Ramos (cell line): Measurements from ENCODE around the gene FRS2.

Experiments used
- in situ Hi-C: fragments of 300-500 bp; cut with MboI; formaldehyde crosslinking; loops from one replicate; pipeline ENCODE4 v1.14.3; 2022; ENCODE audit warnings: low sequenced_read_pairs; ENCODE audit not compliant: unreplicated experiment

The FRS2 gene

DNA sequence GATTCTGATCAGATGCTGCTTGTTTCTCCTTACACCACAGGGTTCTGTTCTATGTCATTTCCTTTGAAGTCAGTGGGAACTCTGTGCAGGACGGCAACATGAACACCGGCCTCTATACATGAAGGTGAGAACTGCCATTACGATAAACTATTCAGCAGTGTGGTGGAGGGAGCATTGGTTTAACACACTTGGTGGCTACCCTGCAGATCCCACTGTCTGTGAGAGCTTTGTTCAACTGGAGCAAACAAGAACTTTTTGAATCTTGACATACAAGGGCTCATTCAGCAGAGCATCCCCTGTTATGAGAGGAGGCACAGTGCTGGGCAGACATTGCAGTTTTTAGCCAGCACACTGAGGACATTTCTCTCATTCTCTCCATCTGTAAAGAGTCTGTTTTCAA lies 10.7 kb upstream of the FRS2 start:
- in situ Hi-C loops = no loop called here

DNA sequence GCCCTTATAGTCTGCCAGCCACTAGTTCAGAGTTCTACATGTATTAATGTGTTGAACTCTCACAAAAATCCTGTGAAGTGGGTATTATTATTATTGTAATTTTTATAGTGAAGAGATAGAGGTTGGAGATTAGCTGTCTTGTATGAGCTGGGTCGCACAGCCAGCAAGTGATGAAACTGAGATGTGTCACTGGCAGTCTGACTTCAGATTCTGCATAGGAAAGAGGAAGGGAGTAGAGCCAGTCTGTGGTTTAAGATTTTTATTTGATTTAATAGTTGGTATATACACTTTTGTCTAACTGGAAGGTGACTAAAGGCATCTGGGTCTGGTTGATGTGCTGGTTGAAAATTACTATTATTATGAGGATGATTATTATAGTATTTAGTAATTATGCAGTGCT lies 5.8 kb upstream of the FRS2 start:
- in situ Hi-C loops = no loop called here

DNA sequence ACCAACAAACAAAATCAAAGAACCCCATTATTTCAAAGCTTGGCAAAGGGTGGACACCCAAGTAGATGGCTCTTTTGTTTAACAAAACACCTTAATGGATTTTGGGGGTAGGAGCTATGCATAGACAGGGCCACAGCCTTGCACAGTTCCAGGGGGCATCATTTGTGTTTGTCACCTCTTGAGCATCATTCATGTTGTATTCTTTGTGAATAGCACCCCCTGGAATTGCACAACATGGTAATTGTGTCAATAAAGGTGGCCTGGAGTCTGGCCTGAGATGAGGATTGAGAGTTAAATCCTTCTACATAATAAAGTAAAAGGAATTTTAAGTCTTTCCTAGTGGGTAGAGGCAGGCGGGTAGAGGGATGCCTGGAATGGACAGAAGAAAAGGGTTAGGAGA lies 3.3 kb upstream of the FRS2 start:
- in situ Hi-C loops = no loop called here

DNA sequence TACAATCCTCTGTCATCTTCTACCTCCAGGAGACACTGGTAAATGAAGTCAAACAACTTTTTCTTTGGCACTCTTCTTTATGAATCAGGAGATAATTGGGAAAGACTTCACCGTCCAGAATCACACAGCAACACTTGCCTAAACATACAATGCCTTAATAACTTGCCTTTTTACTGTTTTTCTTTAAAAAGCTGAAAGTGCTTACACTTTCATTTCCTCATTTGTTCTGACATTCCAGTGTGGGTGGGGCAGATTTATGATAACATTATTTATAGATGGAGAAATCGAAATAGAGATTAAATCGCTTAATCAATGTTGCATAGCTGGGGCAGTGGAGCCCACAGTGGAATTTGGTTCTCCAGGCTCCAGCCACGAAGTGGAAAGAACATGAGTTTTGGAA lies 2.8 kb upstream of the FRS2 start:
- in situ Hi-C loops = no loop called here

DNA sequence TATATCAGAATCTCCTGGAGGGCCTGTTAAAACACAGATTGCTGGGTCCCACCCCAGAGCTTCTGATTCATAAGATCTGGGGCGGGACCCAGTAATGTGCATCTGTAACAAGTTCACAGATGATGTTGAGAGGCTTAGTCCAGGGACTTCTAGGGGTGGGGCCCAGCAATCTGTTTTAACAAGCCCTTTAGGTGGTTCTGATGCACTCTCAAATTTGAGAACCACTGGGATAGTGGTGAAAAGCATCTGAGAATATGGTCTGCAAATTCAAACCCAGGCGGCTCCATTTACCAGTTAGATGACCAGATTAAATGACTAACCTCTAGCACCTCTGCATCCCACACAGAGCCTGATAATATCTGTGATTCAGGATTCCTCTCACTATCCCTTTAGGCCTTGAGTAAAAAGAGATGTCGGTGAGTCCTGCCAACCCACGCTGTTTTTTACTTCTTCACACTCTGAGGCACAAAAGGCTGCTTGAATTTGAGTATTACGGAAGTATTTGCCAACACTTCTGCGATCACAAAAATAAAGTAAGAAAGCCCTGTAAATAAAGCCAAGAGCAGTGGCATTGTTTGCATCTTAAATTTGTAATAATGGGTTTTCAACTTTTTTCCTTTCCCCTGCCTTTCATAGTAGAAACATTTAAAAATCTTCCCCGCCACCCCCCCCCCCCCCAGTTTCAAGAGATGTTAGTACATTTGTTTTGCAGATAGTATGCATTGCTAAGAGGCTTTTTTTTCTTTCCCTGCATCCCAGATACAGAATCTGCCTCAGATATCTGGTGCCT lies 1.8 kb upstream of the FRS2 start:
- in situ Hi-C loops = no loop called here

DNA sequence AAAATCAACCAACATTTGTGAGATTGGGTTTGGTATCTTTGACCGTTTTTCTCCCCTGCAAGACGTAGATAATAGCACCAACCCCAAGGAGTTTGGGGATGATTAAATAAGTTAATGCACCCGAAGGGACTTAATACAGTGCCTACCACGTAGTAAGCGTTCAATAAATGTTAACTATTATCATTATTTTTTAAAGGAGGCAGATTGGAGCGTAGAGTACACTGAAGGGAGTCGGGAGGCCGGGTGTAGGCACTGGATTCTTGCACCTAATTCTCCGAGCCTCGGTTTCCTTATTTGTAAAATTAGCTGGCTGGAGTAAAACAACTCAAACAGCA lies 367 bp upstream of the FRS2 start:
- in situ Hi-C loops = no loop called here

DNA sequence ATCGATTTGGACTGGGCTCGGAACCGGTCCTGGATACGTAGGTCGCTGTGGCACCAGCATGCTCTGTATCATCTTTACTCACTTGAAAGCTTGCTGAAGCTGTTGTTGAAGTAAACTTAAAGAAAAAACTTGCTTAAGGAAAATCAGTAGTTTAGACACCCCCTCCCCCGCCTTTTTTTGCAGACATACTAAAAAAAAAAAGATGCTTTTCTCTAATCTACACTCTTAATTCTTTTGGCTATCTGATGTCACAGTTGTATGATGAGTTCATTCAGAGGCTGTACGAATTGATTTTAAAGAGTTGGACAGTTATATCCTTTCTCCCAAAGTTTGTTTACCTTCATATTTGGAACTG lies 865 bp downstream of the FRS2 start:
- in situ Hi-C loops = no loop called here

DNA sequence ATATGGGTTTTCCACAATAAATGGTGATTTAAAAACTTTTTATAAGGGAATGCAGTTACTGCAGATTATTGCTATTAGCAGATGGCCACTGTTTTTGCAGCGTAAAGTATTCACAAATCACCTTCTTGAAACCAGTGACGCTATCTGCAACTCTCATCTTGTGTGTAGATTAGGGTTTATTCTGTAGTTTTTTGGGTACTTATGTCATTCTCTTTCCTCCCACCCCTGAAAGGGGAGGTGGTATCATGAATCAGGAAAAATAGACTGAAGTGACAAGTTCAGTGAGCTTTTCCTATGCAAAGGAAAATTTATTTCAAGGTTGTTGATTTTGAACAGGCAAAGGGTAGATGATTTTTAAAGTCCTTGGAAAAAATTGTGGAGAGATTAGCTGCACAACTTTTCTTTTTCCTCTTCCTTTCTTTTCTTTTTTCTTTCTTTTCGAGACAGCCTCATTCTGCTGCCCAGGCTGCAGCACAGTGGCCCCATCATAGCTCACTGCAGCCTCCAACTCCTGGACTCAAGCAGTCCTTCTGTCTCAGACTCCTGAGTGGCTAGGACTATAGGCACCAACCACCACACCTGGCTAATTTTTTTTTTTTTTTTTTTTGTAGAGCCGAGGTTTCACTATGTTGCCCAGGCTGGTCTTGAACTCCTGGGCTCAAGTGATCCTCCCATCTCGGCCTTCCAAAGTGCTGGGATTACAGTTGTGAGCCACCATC lies 1.6 kb downstream of the FRS2 start:
- in situ Hi-C loops = no loop called here

DNA sequence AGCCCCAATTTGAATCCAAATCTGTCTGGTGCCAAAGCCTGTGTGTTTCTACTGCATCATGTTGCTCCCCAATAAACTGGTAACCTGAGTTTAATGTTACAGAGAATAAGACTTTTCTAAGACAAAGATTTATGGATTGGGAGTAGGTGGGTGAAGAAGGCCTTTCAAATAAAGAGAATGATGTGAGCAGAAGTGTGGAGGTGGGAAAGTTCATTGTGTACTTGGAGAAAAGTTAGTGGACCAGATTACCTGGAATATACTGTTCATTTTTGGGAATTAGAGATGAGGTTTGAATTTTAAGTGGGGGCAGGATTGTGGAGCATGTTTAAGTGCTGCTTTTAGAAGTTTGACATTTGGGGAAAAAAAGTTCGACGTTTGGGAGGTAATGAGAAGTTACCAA lies 3.1 kb downstream of the FRS2 start:
- in situ Hi-C loops = no loop called here

DNA sequence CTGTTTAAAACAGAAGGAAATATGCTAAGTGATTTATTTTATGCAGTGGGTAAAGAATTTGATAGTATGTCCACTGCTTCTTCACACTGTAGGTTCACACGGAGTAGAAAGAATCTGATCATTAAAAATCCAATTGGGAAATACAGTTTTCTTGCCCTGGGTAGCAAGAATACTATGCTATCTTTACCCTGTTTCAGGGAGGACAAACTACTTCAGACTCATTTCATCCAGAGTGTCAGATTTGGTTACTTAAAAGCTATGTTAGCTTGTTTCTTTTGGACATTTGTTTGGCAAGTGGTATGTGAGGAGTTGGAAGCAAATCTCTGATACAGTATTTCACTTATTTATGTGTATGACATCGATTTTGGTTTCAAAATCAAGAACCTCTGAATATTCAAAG lies 4.3 kb downstream of the FRS2 start:
- in situ Hi-C loops = no loop called here

DNA sequence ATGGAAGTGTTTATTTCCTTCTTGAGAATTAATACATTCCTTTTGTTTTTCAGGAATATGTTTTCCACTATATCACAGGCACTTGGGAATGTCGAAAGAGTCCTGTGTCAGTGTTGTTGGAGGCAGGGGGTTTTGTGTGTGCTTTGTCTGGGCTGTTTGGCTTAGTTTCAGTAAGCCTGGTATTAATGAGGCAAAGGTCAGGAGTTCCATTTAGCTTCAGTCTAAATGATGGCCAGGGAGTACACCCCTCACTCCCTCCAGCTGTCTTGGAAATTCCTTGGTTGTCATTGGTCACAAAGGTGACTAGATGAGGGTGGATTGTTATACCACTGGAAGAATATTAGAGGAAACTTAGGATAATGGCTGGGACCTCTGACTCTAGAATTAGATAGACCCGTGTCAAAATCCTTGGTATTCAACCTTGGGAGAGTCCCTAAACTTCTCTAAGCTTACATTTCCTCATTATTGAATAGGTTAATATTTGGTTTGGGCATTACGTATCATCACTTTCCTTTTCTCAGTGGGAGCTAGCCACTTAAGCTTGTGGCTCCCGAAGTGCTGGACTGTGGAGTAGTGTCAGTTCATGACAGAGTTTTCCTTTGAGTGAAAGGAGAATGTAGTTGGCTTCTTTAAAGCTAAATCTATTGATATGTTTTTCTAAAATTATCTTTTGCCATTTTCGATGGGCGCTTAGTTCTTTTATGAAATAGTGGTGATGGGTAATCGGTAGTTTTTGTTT lies 5.2 kb downstream of the FRS2 start:
- in situ Hi-C loops = no loop called here

DNA sequence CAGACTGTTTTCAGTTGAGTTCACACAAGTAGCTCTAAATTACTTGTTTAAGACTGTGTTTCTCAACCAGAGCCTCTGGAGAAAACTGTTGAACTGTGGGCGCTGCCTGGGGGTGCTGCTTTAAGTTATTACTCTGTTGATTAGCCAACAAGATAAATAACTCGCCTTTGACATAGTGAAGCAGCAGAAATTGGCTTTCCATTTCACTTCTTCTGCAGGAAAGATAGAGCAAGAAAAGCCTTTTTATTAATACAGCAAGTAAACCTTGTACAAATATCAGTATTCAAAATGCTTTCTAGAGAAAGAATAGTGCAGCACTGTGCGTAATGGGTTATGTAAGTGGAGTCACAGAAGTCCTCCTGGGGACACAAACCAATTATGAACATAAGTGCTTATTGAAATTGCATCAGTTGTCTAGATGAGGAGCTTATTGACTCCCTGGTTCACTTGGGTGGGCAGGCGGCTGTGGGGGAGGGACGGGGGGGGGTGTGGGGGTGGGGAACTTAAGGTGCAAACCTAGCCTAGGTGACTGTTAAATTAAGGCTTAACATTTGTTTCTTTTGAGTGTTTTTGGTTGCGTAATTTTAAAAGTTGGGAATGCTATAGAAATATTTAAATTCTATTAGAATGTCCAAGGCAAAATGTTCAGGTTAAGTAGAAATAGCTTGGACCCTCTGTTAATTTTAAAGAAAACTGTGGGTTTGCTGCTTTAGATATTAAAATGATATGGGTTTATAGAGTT lies 6.3 kb downstream of the FRS2 start:
- in situ Hi-C loops = no loop called here

DNA sequence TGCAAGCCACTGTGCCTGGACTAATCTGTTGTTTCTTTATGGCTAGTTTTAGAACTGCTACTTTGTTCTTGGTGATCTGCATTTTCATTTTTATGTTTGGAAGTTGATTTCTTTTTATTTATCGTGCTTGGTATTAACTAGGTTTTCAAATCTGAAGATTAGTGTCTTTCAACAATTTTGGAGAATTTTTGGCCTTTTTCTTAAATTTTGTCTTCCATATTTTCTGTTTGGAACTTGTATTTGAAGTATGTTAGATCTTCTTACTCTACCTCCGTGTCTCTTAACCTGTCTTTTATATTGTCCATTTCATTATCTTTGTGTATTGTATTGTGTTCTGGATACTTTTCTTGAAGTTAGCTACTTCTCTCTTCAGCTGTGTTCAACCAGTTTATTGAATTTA lies 9.5 kb downstream of the FRS2 start:
- in situ Hi-C loops = no loop called here

DNA sequence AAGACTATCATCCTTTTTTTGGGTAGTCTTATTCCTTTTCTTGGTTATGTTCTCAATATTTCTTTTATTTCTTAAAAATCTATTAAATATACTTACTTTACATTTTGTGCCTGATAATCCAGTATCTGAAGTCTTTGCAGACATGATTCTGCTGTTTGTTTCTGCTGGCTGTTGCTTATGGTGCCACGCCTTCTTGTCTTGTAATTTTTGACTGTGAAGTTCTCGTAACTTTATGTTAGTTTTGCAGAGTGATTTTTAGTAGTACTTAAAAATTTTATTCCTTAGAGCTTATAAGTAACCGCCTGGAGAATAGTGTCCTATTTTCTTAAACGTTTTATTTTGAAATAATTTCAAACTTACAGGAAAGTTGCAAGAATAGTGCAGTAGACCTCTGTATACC lies 10.5 kb downstream of the FRS2 start:
- in situ Hi-C loops = no loop called here

DNA sequence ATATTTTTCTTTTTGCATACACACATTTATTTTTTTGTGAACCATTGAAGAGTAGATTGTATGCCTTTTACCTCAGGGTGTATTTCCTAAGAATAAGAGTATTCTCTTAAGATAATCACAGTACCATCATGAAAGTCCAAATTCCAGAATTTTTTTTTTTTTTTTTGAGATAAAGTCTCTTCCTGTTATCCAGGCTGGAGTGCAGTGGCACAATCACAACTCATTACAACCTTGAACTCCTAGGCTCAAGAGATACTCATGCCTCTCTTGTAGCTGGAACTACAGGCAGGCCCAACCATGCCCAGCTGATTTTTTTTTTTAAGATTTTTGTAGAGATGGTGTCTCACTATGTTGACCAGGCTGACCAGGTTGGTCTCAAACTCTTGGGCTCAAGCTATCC lies 10.9 kb downstream of the FRS2 start:
- in situ Hi-C loops = no loop called here

DNA sequence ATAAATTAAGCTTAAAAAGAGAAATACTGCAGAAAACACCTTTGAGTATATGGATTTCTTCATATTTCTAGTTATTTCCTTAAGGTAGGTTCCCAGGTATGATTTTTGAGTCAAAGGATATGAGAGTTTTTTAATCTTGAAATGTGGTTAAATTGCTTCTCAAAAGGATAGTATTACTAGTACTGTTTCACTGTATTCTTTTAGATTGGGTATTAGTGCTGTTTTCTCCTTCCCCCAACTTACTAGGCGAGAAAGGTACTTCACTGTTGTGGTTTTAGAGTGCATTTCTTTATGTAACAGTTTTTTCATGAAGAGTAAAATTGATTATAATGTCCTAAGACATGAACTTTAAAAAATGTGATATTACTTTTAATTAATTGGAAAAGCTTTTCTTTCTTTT lies 13.5 kb downstream of the FRS2 start:
- in situ Hi-C loops = no loop called here

DNA sequence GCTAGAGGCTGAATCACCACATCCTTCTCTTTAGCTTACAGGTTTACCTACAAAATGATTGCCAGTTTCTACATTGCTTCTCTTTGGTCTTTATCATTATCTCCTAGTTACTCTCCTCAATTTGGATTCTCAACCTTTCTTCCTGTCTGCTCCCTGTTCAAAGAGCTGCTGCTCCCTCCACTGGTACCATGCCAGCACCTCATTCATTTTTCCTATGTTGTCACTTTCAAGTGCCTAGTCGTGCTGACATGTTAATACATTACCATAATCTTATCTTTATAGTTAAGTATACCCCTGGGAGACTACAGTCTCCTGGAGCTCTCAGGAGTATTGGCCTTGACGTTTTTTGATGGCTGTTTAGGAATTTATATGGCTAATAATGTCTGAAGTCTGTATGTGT lies 14.2 kb downstream of the FRS2 start:
- in situ Hi-C loops = no loop called here

DNA sequence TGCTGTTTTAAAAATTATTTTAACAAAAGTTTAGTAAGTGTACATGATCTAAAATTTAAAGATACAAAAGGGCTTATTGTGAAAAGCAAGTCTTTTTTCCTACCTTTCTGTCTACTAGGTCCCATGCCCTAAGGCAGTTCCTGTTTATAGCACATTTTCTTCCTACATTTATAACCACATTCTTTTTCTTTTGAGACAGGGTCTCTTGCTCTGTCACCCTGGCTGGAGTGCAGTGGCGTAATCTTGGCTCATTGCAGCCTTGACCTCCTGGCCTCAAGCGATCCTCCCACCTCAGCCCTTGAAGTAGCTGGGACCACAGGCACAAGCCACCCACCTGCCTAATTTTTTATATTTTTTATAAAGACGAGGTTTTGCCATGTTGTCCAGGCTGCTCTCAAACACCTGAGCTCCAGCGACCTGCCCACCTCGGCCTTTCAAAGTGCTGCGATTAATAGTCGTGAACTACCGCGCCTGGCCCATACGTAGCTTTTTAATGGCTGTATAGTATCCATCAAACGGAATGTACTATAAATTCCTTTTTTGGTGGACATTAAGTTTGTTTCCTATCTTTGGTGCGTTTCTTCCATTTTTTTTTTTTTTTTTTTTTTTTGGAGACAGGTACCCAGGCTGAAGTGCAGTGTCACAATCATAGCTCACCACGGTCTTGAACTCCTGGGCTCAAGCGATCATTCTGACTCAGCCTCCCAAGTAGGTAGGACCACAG lies 20.9 kb downstream of the FRS2 start:
- in situ Hi-C loops = no loop called here

DNA sequence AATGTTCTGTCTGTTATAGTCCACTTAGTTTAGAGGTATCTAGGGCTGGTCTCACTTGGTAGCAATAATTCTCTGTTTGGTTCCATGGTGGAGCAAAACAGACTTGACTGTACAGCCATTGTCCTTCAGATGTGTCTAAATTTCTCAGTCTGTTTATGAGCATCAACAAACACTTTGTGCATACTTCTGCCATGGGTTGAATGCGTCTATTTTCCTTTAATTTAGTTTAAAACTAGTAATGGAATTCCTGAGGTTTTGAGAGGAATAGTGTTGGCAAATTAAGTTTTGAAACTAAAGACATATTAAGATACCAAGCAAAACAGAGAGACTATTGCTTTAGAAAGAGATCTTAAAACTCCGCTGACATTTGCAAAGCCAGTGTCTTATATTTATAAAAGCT lies 22.6 kb downstream of the FRS2 start:
- in situ Hi-C loops = no loop called here

DNA sequence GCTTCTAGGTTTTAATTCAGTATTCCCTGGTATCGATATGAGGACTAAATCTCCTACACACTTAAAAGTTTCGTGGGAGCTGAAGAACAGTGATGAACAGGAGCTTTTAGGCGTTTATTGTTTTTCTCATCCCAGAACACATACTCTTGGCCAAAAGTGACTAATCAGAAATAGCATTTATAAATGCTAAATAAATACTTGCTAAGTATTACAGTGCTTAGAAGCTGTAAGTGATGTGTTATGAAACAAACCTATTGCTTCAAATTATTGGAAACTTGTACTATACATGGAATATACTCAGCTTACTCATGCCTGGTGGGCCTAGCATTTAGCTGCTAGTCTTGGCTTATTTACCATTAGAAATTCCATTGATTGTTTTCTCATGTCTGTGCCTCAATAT lies 24.9 kb downstream of the FRS2 start:
- in situ Hi-C loops = no loop called here
